SKM-1 treated with dmso at 0.1 percent for 144 hours (cell line): Measurements from ENCODE around the gene GCH1.
"Not testable (repeated sequence)": the region's sequence is repeated elsewhere in the genome, so short reads cannot be mapped to it uniquely, and the experiment has no call there.

Experiments
- DNase-seq: peaks from one replicate; lab custom pipeline; 2025; ENCODE audit not compliant: unreplicated experiment; lab: John Stamatoyannopoulos, UW

Gene GCH1, protein sequence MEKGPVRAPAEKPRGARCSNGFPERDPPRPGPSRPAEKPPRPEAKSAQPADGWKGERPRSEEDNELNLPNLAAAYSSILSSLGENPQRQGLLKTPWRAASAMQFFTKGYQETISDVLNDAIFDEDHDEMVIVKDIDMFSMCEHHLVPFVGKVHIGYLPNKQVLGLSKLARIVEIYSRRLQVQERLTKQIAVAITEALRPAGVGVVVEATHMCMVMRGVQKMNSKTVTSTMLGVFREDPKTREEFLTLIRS

DNA sequence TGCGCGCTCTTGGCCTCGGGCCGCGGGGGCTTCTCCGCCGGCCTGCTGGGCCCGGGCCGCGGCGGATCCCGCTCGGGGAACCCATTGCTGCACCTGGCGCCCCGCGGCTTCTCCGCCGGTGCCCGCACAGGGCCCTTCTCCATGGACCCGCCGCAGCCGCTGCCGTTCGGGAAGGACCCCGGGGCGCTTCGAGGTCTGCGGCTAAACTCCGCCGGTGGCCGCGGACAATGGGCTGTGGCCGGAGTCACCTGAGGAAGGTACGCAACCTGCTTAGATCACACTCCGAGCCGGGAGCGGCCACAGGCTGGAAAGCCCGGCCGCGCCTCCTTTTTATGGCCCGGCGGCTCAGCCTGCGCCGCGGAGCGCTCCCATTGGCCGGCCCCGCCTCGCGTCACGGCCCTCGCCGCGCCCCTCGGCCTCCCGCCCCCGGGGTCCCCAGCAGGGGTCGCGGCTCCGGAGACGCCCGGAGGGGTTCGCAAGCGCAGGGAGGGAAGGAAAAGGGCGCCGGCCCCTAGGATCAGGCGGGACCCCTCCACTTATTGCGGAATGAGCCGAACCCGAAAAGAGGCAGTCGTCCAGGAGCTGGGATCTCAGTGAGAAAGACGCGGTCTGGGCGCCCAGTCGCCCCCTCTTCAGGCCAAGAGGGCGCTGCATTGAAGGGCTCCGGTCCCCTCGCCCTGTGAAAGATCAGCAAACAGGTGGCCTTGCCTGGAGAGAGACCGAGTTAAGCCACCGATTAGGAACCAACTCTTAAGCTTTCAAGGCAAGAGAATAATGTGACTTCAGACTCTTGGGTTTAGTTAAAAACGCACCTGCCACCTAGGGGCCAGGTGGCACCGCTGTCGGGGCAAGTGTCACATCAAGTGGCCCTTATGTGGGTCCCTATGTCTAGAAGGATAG is at the start of gene GCH1:
Gene GCH1 (minus strand): TSS at position 306 of the 900 bp plus-strand sequence. CDS start 163 bp downstream, at position 143.
- DNase-seq = peak; percentile 13

DNA sequence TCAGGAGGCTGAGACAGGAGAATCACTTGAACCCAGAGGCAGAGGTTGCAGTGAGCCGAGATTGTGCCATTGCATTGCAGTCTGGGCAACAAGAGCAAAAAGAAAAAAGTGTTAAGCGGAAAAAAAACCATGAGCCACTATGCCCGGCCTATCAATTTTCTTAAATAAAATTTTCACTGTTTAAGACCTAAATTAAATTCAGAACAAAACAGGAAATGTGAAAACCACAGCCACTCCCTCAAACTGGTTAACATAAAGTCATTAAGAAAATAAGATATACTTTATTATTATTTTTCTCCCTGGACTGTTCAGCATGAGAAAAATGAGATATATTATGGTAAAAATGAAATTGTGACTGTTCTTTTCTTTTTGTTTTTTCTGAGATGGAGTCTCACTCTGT is 44.6 kb upstream of the GCH1 start:
- DNase-seq = no peak

DNA sequence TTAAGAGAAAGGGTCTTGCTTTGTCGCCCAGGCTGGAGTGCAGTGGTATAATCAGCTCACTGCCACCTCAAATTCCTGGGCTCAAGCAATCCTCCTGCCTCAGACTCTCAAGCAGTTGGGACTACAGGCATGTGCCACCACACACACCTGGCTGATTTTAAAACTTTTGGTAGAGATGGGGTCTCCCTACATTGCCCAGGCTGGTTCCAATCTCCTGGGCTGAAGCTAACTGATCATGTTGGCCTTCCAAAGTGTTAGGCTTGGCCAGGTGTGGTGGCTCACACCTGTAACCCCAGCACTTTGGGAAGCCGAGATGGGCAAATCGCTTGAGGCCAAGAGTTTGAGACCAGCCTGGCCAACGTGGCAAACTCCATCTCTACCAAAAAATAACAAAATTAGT is 43.9 kb upstream of the GCH1 start:
- no peak for DNase-seq

DNA sequence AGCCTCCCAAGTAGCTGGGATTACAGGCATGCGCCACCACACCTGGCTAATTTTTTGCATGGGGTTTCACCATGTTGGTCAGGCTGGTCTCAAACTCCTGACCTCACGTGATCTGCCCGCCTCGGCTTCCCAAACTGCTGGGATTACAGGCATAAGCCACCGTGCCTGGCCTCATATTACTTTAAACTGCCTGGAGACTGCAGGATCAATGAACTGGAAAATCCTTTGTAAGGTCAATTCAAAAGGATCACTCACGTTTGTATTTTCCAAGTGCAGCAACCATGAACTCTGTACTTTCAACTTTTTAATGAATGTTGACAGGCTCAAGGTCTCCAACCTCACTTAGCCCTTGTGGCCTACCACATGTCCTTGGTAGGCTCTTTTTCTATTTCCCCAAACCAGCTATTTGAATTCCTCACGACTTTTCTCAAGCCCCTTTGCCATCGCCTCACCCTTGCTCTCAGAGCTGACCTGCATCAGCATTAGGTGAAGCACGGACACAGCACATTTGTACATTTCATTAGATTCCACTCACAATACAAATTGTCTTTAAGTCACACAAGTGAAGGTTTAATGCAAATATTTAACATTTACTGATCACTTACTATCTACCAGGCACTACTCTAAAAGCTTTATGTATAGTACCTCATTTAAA is 42.2 kb upstream of the GCH1 start:
- DNase-seq = no peak

DNA sequence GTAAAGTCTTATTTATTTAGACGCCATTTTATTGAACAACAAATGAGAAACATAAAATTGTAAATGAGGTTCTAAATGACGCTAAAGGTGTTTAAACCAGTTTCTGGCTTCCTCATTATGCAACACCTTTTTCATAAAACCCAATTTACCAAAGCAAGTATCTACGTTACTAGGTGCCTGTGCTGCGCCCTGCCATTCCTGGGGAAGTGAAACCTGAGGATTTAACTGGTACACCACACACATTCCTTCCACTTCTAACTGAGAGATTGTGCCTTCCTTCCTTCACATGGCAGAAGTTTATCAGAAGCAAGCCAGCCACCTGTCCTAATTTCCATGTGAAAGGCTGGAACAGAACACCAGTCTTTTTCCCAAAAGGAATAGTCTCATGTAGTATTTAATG is 40.3 kb upstream of the GCH1 start:
- DNase-seq = no peak

DNA sequence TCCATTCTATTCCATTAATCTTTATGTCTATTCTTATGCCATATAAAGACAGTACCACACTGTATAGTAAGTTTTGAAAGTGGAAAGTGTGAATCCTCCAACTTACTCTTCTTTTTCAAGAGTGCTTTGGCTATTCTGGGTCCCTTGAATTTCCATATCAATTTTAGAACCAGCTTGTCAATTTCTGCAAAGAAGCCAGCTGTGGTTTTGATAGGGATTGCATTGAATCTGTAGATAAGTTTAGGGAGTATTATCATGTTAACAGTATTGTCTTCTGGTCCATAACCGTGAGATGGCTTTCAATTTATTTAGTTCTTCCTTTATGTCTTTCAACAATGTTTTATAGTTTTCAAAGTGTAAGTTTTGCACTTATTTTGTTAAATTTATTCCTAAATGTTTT is 34.2 kb upstream of the GCH1 start:
- DNase-seq = no peak

DNA sequence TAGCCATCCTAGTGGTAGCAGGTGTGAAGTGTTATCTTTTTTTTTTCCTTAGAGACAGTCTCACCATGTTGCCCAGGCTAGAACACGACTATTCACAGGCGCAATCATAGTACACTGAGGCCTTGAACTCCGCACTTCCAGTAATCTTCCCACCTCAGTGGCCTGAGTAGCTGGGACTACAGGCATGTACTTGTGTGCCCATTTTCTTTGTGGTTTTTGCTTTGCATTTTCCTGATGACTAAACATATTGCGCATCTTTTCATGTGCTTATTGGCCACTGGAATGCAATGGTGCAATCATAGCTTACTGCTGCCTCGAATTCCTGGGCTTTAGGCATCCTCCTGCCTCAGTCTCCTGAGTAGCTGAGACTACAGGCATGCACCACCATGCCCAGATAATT is 33.3 kb upstream of the GCH1 start:
- no peak for DNase-seq

DNA sequence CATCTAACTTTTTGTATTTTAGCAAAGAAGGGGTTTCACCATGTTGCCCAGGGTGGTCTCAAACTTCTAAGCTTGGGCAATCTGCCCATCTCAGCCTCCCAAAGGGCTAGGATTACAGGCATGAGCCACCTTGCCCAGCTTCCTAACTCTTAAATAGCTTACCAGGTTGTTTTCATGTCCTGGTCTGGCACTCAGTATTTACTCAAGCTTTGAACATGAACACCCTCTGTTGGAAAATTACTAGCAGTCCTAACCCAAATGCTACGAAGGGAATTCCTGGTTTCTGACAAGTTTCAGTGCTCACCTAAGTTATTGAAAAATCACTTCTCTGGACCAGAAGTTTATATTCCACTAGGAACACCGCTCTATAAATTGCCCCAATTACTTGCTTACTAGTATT is 32.5 kb upstream of the GCH1 start:
- no peak for DNase-seq

DNA sequence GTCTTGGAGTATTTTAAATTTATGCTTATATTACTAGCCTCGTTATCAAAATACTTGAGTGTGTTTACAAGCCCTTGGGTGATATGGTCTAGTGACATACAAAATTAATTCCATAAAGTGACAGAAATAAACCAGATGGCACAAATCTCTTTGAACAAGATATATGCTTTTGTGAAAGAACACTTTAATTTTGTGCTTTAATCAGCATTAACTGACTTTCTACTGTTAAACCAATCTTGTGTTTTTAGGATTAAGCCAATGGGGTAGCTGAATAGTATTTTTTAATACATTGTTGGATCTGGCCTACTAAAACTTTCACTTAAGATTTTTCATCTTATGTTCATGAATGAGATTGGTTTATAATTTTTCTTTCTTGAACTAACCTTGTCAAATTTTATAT is 30.4 kb upstream of the GCH1 start:
- DNase-seq = no peak

DNA sequence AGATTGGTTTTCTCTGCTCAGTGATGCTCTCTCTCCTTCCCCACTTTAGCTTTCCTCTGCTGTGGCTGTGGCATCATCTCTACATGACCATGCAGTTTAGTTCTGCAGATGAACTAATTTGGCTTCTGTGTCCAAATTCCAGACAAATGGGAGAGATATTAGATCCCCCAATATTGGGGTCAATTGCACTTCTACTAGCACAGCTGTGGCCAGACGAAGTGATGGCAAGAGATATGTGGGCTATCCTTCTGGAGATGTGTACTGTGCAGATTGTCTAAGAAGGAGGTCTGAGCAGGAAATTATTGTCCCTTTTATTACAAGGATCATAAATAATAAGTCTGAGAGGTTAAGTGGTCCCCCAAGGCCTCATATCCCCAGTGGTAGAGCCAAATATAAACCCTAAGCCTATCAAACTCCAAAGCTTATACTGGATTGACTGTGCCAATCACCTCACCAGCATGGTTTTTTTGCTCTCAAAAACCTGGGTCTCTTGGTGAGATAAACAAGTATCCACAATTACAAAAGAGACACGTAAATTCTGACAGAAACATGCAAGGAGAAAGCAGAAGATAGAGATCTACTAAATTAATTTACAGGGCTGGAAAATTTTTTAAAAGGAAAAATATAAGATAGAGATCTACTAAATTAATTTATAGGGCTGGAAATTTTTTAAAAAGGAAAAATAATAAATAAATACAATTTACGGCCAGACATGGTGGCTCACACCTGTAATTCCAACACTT is 29.1 kb upstream of the GCH1 start:
- DNase-seq = no peak

DNA sequence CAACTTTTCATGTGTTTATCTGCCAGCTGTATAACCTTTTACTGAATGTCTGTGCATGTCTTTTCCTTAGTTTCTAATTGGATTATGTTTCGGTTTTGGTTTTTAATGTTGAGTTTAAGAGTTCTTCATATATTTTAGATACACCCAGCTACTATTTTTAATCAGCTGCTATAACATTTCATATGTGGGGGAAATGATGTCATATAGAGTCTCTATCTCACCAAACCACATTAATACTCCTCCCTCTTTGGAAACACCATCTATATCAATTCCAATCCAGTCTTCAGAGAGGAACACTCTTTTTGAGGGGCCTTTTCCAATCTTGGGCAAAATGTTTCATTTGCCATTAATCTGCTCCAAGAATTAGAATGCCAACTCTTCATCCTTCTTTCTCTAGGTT is 28.5 kb upstream of the GCH1 start:
- no peak for DNase-seq

DNA sequence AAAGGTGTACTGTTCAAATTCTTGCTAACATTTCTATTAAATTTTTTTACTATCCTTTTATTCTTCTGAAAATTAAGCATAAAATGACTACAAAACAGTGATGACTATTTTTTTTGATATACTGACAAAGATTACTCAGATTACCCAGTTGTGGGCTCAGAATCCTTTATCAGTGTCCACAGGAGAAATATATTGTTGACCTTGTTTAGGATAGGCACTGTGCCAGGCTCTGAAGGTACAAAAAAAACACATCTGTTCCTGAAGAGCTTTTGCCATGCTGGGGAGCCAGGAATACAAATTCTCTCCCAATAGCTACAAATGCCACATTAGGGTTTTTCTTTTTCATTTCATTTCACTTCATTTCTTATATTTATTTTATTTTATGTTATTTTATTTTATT is 26.9 kb upstream of the GCH1 start:
- no peak for DNase-seq

DNA sequence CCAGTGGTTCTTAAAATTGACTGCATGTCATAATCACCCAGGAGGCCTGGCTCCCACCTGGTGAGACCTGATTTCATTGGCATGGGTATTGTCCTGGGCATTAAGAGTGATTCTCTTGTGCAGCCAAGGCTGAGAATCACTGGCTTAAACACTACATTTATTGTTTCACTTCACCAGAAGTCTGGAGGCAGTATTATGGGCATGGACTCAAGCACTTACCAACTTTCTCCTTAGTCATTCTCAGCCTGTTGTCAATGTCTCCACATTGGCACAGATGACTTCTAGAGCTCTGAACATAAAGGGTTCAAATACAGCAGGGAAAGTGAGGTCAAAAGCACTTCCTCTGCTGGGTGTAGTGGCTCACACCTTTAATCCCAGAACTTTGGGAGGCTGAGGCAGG is 25.6 kb upstream of the GCH1 start:
- DNase-seq = no peak

DNA sequence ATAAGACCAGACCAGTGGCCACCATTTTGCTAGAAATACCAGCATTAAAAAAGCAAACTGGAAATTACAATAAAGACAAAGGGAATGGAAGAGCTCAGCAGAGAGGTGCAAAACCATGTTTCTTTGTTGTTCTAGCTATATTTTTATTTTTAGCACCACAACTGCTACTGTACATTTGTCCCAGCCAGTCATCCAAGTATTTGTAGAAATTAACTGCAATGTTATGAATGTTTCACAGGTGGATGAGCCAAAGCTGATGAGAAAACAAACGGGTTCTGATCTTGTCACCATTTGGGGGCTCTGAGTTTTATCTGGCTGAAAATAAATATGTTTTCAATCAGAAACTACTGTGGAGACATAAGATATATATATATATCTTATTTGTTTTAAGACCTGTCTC is 24.9 kb upstream of the GCH1 start:
- no peak for DNase-seq

DNA sequence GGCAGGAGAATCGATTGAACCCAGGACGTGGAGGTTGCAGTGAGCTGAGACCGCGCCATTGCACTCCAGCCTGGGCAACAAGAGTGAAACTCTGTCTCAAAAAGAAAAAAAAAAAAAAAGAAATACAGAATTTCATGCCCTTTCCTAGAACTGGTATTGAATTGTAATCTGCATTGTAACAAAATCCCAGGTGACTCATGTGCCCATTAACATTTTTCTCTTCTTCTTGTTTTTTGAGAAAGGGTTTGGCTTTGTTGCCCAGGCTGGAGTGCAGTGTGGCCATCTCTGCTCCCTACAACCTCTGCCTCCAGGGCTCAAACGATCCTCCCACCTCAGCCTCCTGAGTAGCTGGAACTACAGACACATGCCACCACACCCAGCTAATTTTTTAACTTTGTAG is 23.9 kb upstream of the GCH1 start:
- DNase-seq = not testable (repeated sequence)

DNA sequence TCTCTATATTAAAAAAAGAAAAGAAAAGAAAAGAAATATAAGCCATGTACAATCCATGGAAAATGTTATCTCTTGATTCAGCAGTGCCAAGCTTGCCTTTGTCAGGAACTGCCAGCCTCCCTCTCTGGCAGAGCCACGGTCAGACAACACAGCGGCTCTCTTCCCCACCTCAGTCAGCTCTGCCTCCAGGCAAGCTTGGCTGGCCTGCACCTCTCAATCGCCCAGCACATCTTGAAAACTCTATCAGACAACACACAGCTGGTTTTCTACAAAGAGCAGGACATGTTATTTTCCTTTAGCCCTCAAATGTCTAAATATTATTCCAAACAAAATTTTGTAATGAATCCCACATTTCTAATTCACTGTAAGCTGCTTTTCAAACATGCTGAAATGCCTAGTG is 20.0 kb upstream of the GCH1 start:
- DNase-seq = no peak

DNA sequence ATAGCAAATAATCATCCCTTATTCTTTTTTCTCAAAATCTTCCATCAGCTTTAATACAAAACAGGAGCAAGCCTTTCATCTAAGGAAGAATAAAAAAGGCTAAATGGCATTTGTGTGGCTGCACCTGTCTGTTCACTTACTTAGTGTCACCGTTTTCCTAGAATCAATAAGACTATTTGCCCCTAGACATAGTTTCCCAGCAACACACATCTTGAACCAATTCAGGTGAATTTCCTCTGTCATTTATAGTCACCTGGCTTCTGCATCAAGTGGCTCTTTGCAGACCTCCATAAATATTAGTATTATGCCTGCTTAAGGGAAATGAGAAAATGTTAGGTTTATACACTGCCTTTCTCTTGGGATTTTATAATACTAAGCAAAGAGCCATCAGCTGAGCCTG is 17.4 kb upstream of the GCH1 start:
- no peak for DNase-seq

DNA sequence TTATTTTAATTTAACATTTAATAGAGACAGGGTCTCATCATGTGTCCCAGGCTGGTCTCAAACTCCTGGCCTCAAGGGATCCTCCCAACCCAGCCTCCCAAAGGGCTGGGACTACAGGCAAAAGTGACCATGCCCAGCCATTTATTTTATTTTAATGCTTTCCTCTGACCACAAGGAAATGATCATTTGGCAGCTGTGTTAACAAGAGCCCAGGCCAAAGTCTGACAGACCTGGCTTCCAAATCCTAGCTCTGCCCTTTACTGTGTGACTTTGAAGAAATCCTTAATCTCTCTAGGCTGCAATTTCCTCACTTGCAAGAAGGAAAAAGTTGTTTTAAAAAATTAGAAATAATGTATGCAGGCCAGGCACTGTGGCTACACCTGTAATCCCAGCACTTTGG is 16.7 kb upstream of the GCH1 start:
- no peak for DNase-seq

DNA sequence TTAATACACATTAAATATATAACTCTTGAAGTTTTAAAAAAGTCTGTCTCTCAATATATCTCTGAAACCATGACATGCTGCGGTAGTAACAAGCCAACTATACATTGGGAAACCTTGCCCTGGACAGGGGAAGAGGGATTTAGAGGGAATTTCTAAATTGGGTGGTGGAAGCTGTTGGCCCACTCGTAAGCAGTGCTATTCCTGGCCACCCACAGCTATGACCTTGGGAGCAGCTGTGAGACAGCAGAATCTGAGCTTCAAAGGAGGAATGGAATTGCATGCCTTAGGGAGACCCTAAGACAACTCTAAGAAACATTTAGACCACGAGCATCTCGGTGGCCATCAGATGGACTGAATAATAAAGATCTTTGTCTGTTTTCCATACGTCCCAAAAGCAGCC is 15.8 kb upstream of the GCH1 start:
- DNase-seq = no peak

DNA sequence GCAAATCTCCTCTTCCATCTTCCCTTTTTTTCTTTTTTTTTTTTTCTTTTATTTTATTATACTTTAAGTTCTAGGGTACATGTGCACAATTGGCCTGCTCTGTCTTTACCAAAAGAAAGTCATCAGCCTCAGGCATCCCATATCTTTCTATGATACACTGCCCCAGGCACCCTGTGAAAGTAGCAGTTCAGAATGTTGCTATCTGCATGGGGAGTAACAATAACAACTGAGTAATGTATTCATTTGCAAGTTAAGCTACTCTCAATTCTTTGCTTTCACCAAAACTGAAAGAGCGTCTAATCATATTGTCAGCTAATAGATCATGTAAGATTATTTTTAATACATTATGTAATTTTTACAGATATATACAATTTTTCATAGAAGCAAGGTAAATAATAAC is 13.5 kb upstream of the GCH1 start:
- DNase-seq = no peak

DNA sequence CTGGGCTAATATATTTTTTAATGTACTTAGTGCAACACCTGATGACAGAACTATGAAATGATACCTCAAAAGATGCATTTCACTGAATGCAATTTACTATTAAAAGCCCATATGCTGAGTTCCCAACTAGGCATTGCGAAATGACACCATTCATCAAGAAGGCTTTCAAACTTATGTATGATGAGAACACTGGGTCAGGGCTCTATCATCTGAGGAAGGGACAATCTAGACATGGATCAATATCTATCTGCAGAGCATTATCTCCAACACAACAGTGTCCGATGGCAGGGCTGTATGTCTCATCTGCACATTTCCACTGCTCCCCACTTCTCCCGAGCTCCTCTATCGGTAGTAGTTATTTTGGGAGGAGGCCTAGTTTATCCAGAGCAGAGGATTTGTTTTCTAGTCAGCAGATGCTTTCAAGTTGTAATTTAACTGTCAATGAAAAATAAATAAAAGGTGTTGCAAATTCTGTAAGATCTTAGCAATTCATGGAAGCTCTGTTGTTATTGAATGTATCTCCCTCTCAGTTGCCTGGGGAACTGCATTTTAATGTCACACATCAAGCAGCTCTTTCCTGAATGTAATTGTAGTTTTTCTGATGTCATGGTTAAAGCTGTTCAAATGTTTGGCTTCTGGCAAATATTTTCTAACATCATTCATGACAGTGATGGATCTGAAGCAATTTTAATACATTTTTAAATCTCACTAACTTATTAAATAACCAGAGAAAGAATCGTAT is 7.4 kb upstream of the GCH1 start:
- no peak for DNase-seq
